Erythroblast (primary cell): ENCODE measurements around the gene RERE.

ENCODE experiments used
- DNase-seq, 2 experiments: peaks; one replicate each; lab custom pipeline; 2025; lab: John Stamatoyannopoulos, UW
- GATA1 ChIP-seq: IDR thresholded peaks from 2 replicates; pipeline ENCODE4 v1.6.1; 2011; ENCODE audit warnings: low read depth, mild to moderate bottlenecking, control low read depth, low read length, moderate library complexity
- POLR2A ChIP-seq: IDR thresholded peaks from 2 replicates; pipeline ENCODE4 v1.6.1; 2011; ENCODE audit warnings: mild to moderate bottlenecking, low read length

Gene RERE

GRCh38 chr1:8324176-8324810 lies 493.1 kb downstream of the RERE start:
- TF ChIP-seq POLR2A (no peak), GATA1 (no peak)
- DNase-seq = no peak

GRCh38 chr1:8323706-8324105 lies 493.7 kb downstream of the RERE start:
- TF ChIP-seq POLR2A = no peak
- no peak for TF ChIP-seq GATA1
- DNase-seq = no peak

GRCh38 chr1:8321612-8322011 lies 495.8 kb downstream of the RERE start:
- no peak for DNase-seq
- no peak for TF ChIP-seq POLR2A
- TF ChIP-seq GATA1 = no peak

GRCh38 chr1:8318436-8318835 lies 499.0 kb downstream of the RERE start:
- DNase-seq = no peak

GRCh38 chr1:8317647-8318381 lies 499.6 kb downstream of the RERE start, which contains the start of gene SLC45A1:
SLC45A1 (plus strand) TSS chr1:8318114; CDS start chr1:8324330, 6,216 bp downstream.
- DNase-seq = peak; percentile 31 to 56
- TF ChIP-seq GATA1 = no peak
- TF ChIP-seq POLR2A = no peak

More at GRCh38 chr1:8318436-8318835, 499.0 kb downstream of the RERE start:
- TF ChIP-seq POLR2A (no peak), GATA1 (no peak)

GRCh38 chr1:8315573-8316475 lies 501.6 kb downstream of the RERE start:
- DNase-seq = no peak
- TF ChIP-seq POLR2A (no peak), GATA1 (no peak)

GRCh38 chr1:8314346-8315280 lies 502.8 kb downstream of the RERE start:
- TF ChIP-seq GATA1 (no peak), POLR2A (no peak)
- DNase-seq = peak in 1 of 2 experiments; percentile 22

GRCh38 chr1:8313231-8313630 lies 504.2 kb downstream of the RERE start:
- no peak for DNase-seq
- TF ChIP-seq GATA1 (no peak), POLR2A (no peak)

GRCh38 chr1:8312235-8313218 lies 504.9 kb downstream of the RERE start:
- TF ChIP-seq GATA1 = no peak
- no peak for TF ChIP-seq POLR2A
- no peak for DNase-seq

- DNase-seq = no peak
- TF ChIP-seq POLR2A = no peak
- no peak for TF ChIP-seq GATA1
Observed at GRCh38 chr1:8311068-8311718, 506.2 kb downstream of the RERE start.

GRCh38 chr1:8307628-8308027 lies 509.8 kb downstream of the RERE start:
- TF ChIP-seq POLR2A = no peak
- TF ChIP-seq GATA1 = no peak
- DNase-seq = no peak
